Medulla oblongata (tissue), 1 donor: Measurements from ENCODE around the gene PBLD.
"Not testable (repeated sequence)": the region's sequence is repeated elsewhere in the genome, so short reads cannot be mapped to it uniquely, and the experiment has no call there.

Experiments
- DNase-seq: peaks from one replicate; pipeline ENCODE4 v3.0.0-alpha.2; 2015; ENCODE audit errors: extremely low spot score

The PBLD gene

GRCh38 chr10:68278906-68279753 lies 53.6 kb downstream of the PBLD start:
- DNase-seq, result not testable (repeated sequence)

GRCh38 chr10:68277814-68278213 lies 54.9 kb downstream of the PBLD start:
- DNase-seq, result not testable (repeated sequence)

- DNase-seq, result no peak
Observed at GRCh38 chr10:68276224-68276623, 56.5 kb downstream of the PBLD start.

GRCh38 chr10:68275600-68276126 lies 57.1 kb downstream of the PBLD start:
- DNase-seq, result no peak

- no peak for DNase-seq
Observed at GRCh38 chr10:68272833-68273232, 59.9 kb downstream of the PBLD start.

GRCh38 chr10:68271196-68271882 lies 61.4 kb downstream of the PBLD start:
- DNase-seq, result no peak

GRCh38 chr10:68269562-68270290 lies 63.0 kb downstream of the PBLD start:
- no peak for DNase-seq

GRCh38 chr10:68261132-68261856 lies 71.4 kb downstream of the PBLD start:
- DNase-seq, result peak; percentile 37

GRCh38 chr10:68253346-68253745 lies 79.4 kb downstream of the PBLD start:
- no peak for DNase-seq

GRCh38 chr10:68251625-68252495 lies 80.9 kb downstream of the PBLD start:
- DNase-seq, result no peak

GRCh38 chr10:68251151-68251550 lies 81.6 kb downstream of the PBLD start:
- no peak for DNase-seq

GRCh38 chr10:68249297-68249696 lies 83.4 kb downstream of the PBLD start:
- DNase-seq, result no peak

- no peak for DNase-seq
Observed at GRCh38 chr10:68247931-68248330, 84.8 kb downstream of the PBLD start.

- DNase-seq, result not testable (repeated sequence)
Observed at GRCh38 chr10:68246397-68246796, 86.3 kb downstream of the PBLD start.

GRCh38 chr10:68242051-68242450 lies 90.7 kb downstream of the PBLD start:
- DNase-seq, result no peak

GRCh38 chr10:68239596-68240150 lies 93.1 kb downstream of the PBLD start:
- DNase-seq, result no peak

GRCh38 chr10:68239069-68239468 lies 93.7 kb downstream of the PBLD start:
- DNase-seq, result no peak

- DNase-seq, result no peak
Observed at GRCh38 chr10:68238371-68238770, 94.4 kb downstream of the PBLD start.

GRCh38 chr10:68237173-68237572 lies 95.6 kb downstream of the PBLD start:
- no peak for DNase-seq

- DNase-seq, result no peak
Observed at GRCh38 chr10:68235581-68235980, 97.1 kb downstream of the PBLD start.
